SK-N-SH (cell line): ENCODE data around the gene LGALS12. TPM values are rescaled to one million over a fixed set of nuclear protein-coding genes. Genes with fewer than 3 reads are reported as not detected.

Experiments used
- CTCF ChIA-PET: fragments of 300-600, 350-600 bp; formaldehyde crosslinking; extraction: SDS; loops from one replicate; lab custom pipeline; 2021; lab: Yijun Ruan, JAX
- POLR2A ChIA-PET: fragments of 350-600 bp; sonication (Branson Sonifier 250); formaldehyde crosslinking; extraction: SDS; loops from one replicate; lab custom pipeline; 2020; ENCODE audit warnings: antibody characterized with exemption, inconsistent platforms; lab: Yijun Ruan, JAX
- DNase-seq: peaks from one replicate; pipeline ENCODE4 v3.0.0; 2012
- H2AFZ ChIP-seq: fragments of 200-600 bp; sonication (generic); 2 replicates; pipeline ENCODE4 v1.8.1; 2016; ENCODE audit warnings: antibody characterized with exemption, mild to moderate bottlenecking, low read depth
- H3F3A ChIP-seq: fragments of 200-600 bp; sonication (generic); replicated peaks from 2 replicates; pipeline ENCODE3; 2016; ENCODE audit warnings: antibody characterized with exemption, mild to moderate bottlenecking; ENCODE audit not compliant: insufficient read depth
- H3K27ac ChIP-seq, 2 experiments: fragments of 200-500 bp in 1 of 2; fragments of 200-600 bp in 1 of 2; sonication (Bioruptor generic) in 1 of 2; sonication (generic), shearing (Covaris generic) in 1 of 2; 2 replicates each; pipeline versions ENCODE4 v1.5.1 to v1.6.1; 2014 to 2016; ENCODE audit warnings: low read depth in 2 of 2, inconsistent platforms in 1 of 2, low read length in 1 of 2, mild to moderate bottlenecking in 1 of 2, mixed read lengths in 1 of 2
- H3K27me3 ChIP-seq: fragments of 200-600 bp; sonication (generic), shearing (Covaris generic); 2 replicates; pipeline ENCODE4 v1.6.1; 2016; ENCODE audit warnings: mixed run types; ENCODE audit not compliant: insufficient read depth
- H3K36me3 ChIP-seq, 2 experiments: fragments of 200-500 bp in 1 of 2; fragments of 200-600 bp in 1 of 2; sonication (Bioruptor generic) in 1 of 2; sonication (generic) in 1 of 2; replicated peaks in 1 of 2; 2 replicates each; pipeline versions ENCODE3 to v1.5.1; 2014 to 2016; ENCODE audit warnings: low read length in 1 of 2, mild to moderate bottlenecking in 1 of 2; ENCODE audit not compliant: insufficient read depth in 2 of 2, control insufficient read depth in 1 of 2
- H3K4me1 ChIP-seq, 2 experiments: fragments of 200-500 bp in 1 of 2; fragments of 200-600 bp in 1 of 2; sonication (Bioruptor generic) in 1 of 2; sonication (generic), shearing (Covaris generic) in 1 of 2; 2 replicates each; pipeline versions ENCODE4 v1.5.1 to v1.6.1; 2014 to 2016; ENCODE audit warnings: low read depth in 1 of 2, low read length in 1 of 2, mixed run types in 1 of 2; ENCODE audit not compliant: insufficient read depth in 2 of 2, control insufficient read depth in 1 of 2
- H3K4me2 ChIP-seq: fragments of 200-600 bp; sonication (generic), shearing (Covaris generic); 2 replicates; pipeline ENCODE4 v1.6.1; 2017; ENCODE audit warnings: mixed run types
- H3K4me3 ChIP-seq, 2 experiments: fragments of 200-500 bp in 1 of 2; fragments of 200-600 bp in 1 of 2; sonication (Bioruptor generic) in 1 of 2; sonication (generic), shearing (Covaris generic) in 1 of 2; 2 replicates each; pipeline versions ENCODE4 v1.5.1 to v1.8.1; 2014 to 2016; ENCODE audit warnings: low read depth in 2 of 2, inconsistent platforms in 1 of 2, low read length in 1 of 2, mild to moderate bottlenecking in 1 of 2, mixed read lengths in 1 of 2, moderate library complexity in 1 of 2
- H3K79me2 ChIP-seq: fragments of 200-600 bp; sonication (generic); 2 replicates; pipeline ENCODE4 v1.8.1; 2017; ENCODE audit warnings: mild to moderate bottlenecking; ENCODE audit not compliant: insufficient read depth
- H3K9ac ChIP-seq: fragments of 200-600 bp; sonication (generic); 2 replicates; pipeline ENCODE4 v1.6.1; 2017; ENCODE audit warnings: mixed run types
- H3K9me2 ChIP-seq: fragments of 200-600 bp; sonication (generic); 2 replicates; pipeline ENCODE4 v1.6.1; 2017; ENCODE audit warnings: mixed run types
- H3K9me3 ChIP-seq: fragments of 200-600 bp; sonication (generic); 2 replicates; pipeline ENCODE4 v1.6.1; 2017; ENCODE audit warnings: mixed run types, mild to moderate bottlenecking, moderate library complexity
- H4K20me1 ChIP-seq: fragments of 200-600 bp; sonication (generic); 2 replicates; pipeline ENCODE4 v1.6.1; 2017; ENCODE audit warnings: mild to moderate bottlenecking, mixed run types; ENCODE audit not compliant: insufficient read depth
- ELF1 ChIP-seq: IDR thresholded peaks from 2 replicates; pipeline ENCODE4 v1.4.0; 2012
- EZH2phosphoT487 ChIP-seq: fragments of 200-600 bp; sonication (generic); IDR thresholded peaks from 2 replicates; pipeline ENCODE4 v1.6.1; 2017; ENCODE audit warnings: low read depth, mixed run types, mild to moderate bottlenecking, antibody characterized with exemption, moderate library complexity, borderline replicate concordance
- FOXM1 ChIP-seq: IDR thresholded peaks from 2 replicates; pipeline ENCODE4 v1.4.0; 2012; ENCODE audit warnings: low read depth, mild to moderate bottlenecking
- IRF3 ChIP-seq: fragments of 150-350 bp; IDR thresholded peaks from 2 replicates; pipeline ENCODE4 v1.6.1; 2016; ENCODE audit warnings: mild to moderate bottlenecking, low read depth, low read length
- JUND ChIP-seq: IDR thresholded peaks from 2 replicates; pipeline ENCODE4 v1.4.0; 2012
- MEF2A ChIP-seq: IDR thresholded peaks from 2 replicates; pipeline ENCODE4 v1.4.0; 2012; ENCODE audit warnings: low read depth, borderline replicate concordance
- NRF1 ChIP-seq: IDR thresholded peaks from 2 replicates; pipeline ENCODE4 v1.6.1; 2012; ENCODE audit warnings: low read depth, mild to moderate bottlenecking, low read length
- PBX3 ChIP-seq: IDR thresholded peaks from 2 replicates; pipeline ENCODE4; 2012
- SIN3A ChIP-seq: IDR thresholded peaks from 2 replicates; pipeline ENCODE4 v1.6.1; 2012; ENCODE audit warnings: low read depth, mild to moderate bottlenecking, low read length, moderate library complexity, borderline replicate concordance
- SMC3 ChIP-seq: IDR thresholded peaks from 2 replicates; pipeline ENCODE4 v1.6.1; 2012; ENCODE audit warnings: low read depth, low read length, improper control_type of control experiment
- TEAD4 ChIP-seq: IDR thresholded peaks from 2 replicates; pipeline ENCODE4 v1.4.0; 2012; ENCODE audit warnings: mild to moderate bottlenecking, borderline replicate concordance; ENCODE audit not compliant: insufficient read depth
- YY1 ChIP-seq: IDR thresholded peaks from 2 replicates; pipeline ENCODE4 v1.4.0; 2012; ENCODE audit warnings: low read depth, mild to moderate bottlenecking
- WGBS: methylation state at CpG from one replicate; pipeline ENCODE4 v1.1.6; 2017; ENCODE audit warnings: low lambda C conversion rate; 5-methylcytosine and 5-hydroxymethylcytosine counted together
- polyA plus RNA-seq, 3 experiments: library from polyadenylated mRNA; depleted of rRNA; stranded (reverse); fragments of >200 nt; gene quantifications; 2 replicates each; pipeline ENCODE4 v1.2.3, GENCODE V29; 2012
- TF ChIP-seq, protein P1 (sequence below): IDR thresholded peaks from 2 replicates; pipeline ENCODE4 v1.4.0; 2012; ENCODE audit warnings: low read depth, borderline replicate concordance
- TF ChIP-seq, protein P2 (sequence below): fragments of 200-600 bp; sonication (generic); IDR thresholded peaks from 2 replicates; pipeline ENCODE4 v1.6.1; 2017; ENCODE audit warnings: antibody characterized with exemption, mild to moderate bottlenecking, moderate library complexity
- TF ChIP-seq, protein P3 (sequence below): IDR thresholded peaks from 2 replicates; pipeline ENCODE4 v1.4.0; 2012; ENCODE audit warnings: low read depth

Gene LGALS12
- polyA plus RNA-seq, 1 of the 3 experiments (the other 2 are of a cell fraction) = not detected

- no peaks in the 10 kb centered on the region for H3K4me1 ChIP-seq
- no peak overlapping the region for H3K9ac ChIP-seq
- H3K4me3 ChIP-seq = no peak overlapping the region
- H3K4me2 ChIP-seq = no peak overlapping the region
- H2AFZ ChIP-seq = no peak overlapping the region
- H3K36me3 ChIP-seq = no peaks in the 10 kb centered on the region
- no peaks in the 10 kb centered on the region for H3K79me2 ChIP-seq
- CTCF ChIA-PET = interaction anchor here (1.0 kb wide), 2 partner anchors 16 to 18 kb away, joined by 3 to 4 read pairs; no protein-coding TSS in a partner anchor
- no peaks in the 10 kb centered on the region for H3K9me2 ChIP-seq
- POLR2A ChIA-PET = no interaction called here
- TF ChIP-seq FOXM1 = no peak
- TF ChIP-seq ELF1 = no peak
- TF ChIP-seq YY1 = no peak
- no peak for TF ChIP-seq JUND
- TF ChIP-seq, protein P1, sequence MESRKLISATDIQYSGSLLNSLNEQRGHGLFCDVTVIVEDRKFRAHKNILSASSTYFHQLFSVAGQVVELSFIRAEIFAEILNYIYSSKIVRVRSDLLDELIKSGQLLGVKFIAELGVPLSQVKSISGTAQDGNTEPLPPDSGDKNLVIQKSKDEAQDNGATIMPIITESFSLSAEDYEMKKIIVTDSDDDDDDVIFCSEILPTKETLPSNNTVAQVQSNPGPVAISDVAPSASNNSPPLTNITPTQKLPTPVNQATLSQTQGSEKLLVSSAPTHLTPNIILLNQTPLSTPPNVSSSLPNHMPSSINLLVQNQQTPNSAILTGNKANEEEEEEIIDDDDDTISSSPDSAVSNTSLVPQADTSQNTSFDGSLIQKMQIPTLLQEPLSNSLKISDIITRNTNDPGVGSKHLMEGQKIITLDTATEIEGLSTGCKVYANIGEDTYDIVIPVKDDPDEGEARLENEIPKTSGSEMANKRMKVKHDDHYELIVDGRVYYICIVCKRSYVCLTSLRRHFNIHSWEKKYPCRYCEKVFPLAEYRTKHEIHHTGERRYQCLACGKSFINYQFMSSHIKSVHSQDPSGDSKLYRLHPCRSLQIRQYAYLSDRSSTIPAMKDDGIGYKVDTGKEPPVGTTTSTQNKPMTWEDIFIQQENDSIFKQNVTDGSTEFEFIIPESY = no peak
- TF ChIP-seq IRF3 = no peak
- no peak for TF ChIP-seq TEAD4
- no peaks in the 10 kb centered on the region for H3K9me3 ChIP-seq
- no peak for DNase-seq
- H3K27ac ChIP-seq = no peak overlapping the region
- no peaks in the 10 kb centered on the region for H4K20me1 ChIP-seq
- H3K27me3 ChIP-seq = peaks cover 26% of the 10 kb centered on the region
- no peaks in the 10 kb centered on the region for H3F3A ChIP-seq
These were observed 43.7 kb upstream of the LGALS12 start for GRCh38 chr11:63462137-63462536.

- H3K27ac ChIP-seq = no peak overlapping the region
- no peak overlapping the region for H3K4me3 ChIP-seq
- POLR2A ChIA-PET = no interaction called here
- TF ChIP-seq, protein P2, sequence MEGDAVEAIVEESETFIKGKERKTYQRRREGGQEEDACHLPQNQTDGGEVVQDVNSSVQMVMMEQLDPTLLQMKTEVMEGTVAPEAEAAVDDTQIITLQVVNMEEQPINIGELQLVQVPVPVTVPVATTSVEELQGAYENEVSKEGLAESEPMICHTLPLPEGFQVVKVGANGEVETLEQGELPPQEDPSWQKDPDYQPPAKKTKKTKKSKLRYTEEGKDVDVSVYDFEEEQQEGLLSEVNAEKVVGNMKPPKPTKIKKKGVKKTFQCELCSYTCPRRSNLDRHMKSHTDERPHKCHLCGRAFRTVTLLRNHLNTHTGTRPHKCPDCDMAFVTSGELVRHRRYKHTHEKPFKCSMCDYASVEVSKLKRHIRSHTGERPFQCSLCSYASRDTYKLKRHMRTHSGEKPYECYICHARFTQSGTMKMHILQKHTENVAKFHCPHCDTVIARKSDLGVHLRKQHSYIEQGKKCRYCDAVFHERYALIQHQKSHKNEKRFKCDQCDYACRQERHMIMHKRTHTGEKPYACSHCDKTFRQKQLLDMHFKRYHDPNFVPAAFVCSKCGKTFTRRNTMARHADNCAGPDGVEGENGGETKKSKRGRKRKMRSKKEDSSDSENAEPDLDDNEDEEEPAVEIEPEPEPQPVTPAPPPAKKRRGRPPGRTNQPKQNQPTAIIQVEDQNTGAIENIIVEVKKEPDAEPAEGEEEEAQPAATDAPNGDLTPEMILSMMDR = no peak
- no peak for TF ChIP-seq PBX3
- no peak for TF ChIP-seq SMC3
- TF ChIP-seq, protein P3, sequence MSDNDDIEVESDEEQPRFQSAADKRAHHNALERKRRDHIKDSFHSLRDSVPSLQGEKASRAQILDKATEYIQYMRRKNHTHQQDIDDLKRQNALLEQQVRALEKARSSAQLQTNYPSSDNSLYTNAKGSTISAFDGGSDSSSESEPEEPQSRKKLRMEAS = no peak
- TF ChIP-seq MEF2A = no peak
- no peak for TF ChIP-seq EZH2phosphoT487
- TF ChIP-seq JUND = no peak
- no peak for TF ChIP-seq SIN3A
- no peak for TF ChIP-seq NRF1
- WGBS = 9% methylated on average over 3 of the region's 3 CpGs
- no peaks in the 10 kb centered on the region for H4K20me1 ChIP-seq
- no peaks in the 10 kb centered on the region for H3K79me2 ChIP-seq
- no peaks in the 10 kb centered on the region for H3K9me3 ChIP-seq
- no peaks in the 10 kb centered on the region; a peak in 1 of 4 replicates for H3K4me1 ChIP-seq
- H2AFZ ChIP-seq = no peak overlapping the region
- no peaks in the 10 kb centered on the region for H3K9me2 ChIP-seq
- no peaks in the 10 kb centered on the region for H3F3A ChIP-seq
- no peaks in the 10 kb centered on the region; the same call in 1 of the 2 replicates for H3K27me3 ChIP-seq
- H3K4me2 ChIP-seq = no peak overlapping the region
- H3K9ac ChIP-seq = no peak overlapping the region
- DNase-seq = no peak
- no peaks in the 10 kb centered on the region for H3K36me3 ChIP-seq
- CTCF ChIA-PET = interaction anchor here (0.5 to 1.1 kb wide), 2 partner anchors 9 to 167 kb away, joined by 3 to 4 read pairs; no protein-coding TSS in a partner anchor
These were observed 35.6 kb upstream of the LGALS12 start for GRCh38 chr11:63470311-63470710.
